IMR-90 (cell line): Measurements from ENCODE around the gene TMEM252. TPM values are rescaled to one million over a fixed set of nuclear protein-coding genes. Genes with fewer than 3 reads are reported as not detected.

Experiments
- ATAC-seq: fragments of 200-7000 bp; cut with Tn5 transposase; 2 replicates; pipeline ENCODE4 v1.9.1; 2020; ENCODE audit warnings: low read depth, mild to moderate bottlenecking, moderate library complexity
- BruUV-seq: library from RNA; stranded (reverse); fragments of 400-500 nt; replicated peaks from 2 replicates; lab custom pipeline; 2021; lab: Mats Ljungman, UMichigan
- CTCF ChIA-PET: fragments of 300-600 bp; formaldehyde crosslinking; extraction: SDS; loops from one replicate; lab custom pipeline; 2021; ENCODE audit warnings: antibody characterized with exemption; lab: Yijun Ruan, JAX
- POLR2A ChIA-PET: fragments of 300-600 bp; sonication (Branson Sonifier 250); formaldehyde crosslinking; loops from one replicate; lab custom pipeline; 2022; ENCODE audit warnings: antibody characterized with exemption; ENCODE audit not compliant: unreplicated experiment; lab: Charles Lee
- DNase-seq: peaks from one replicate; pipeline ENCODE4 v3.0.0; 2013
- H2AFZ ChIP-seq: replicated peaks from 2 replicates; pipeline ENCODE3; 2013; ENCODE audit warnings: low read length, mild to moderate bottlenecking; ENCODE audit not compliant: poor library complexity
- H2AK5ac ChIP-seq: 2 replicates; pipeline ENCODE4 v1.6.1; 2013; ENCODE audit warnings: low read depth, low read length, inconsistent platforms
- H2AK9ac ChIP-seq: replicated peaks from 2 replicates; pipeline ENCODE3; 2013; ENCODE audit warnings: mild to moderate bottlenecking, low read depth, low read length, moderate library complexity; ENCODE audit not compliant: poor library complexity
- H2BK120ac ChIP-seq: 2 replicates; pipeline ENCODE4 v1.6.1; 2013; ENCODE audit warnings: low read depth, low read length, inconsistent platforms
- H2BK15ac ChIP-seq: 3 replicates; pipeline ENCODE4 v1.6.1; 2013; ENCODE audit warnings: low read depth, low read length, inconsistent platforms
- H2BK20ac ChIP-seq: 2 replicates; pipeline ENCODE4 v1.6.1; 2013; ENCODE audit warnings: low read depth, mild to moderate bottlenecking, inconsistent platforms, low read length, moderate library complexity
- H2BK5ac ChIP-seq: 2 replicates; pipeline ENCODE4 v1.6.1; 2013; ENCODE audit warnings: mild to moderate bottlenecking, low read depth, low read length, inconsistent platforms; ENCODE audit not compliant: poor library complexity, severe bottlenecking
- H3K14ac ChIP-seq: replicated peaks from 2 replicates; pipeline ENCODE4 v1.6.1; 2013; ENCODE audit warnings: low read depth, low read length, inconsistent platforms
- H3K18ac ChIP-seq: 2 replicates; pipeline ENCODE4 v1.6.1; 2013; ENCODE audit warnings: low read depth, low read length, control low read depth
- H3K23ac ChIP-seq: 2 replicates; pipeline ENCODE4 v1.6.1; 2013; ENCODE audit warnings: low read depth, low read length, inconsistent platforms
- H3K27ac ChIP-seq: 2 replicates; pipeline ENCODE4 v1.5.1; 2013; ENCODE audit warnings: mild to moderate bottlenecking, control low read depth, low read length; ENCODE audit not compliant: insufficient read depth
- H3K27me3 ChIP-seq: 2 replicates; pipeline ENCODE4 v1.6.1; 2013; ENCODE audit warnings: low read length; ENCODE audit not compliant: control insufficient read depth, insufficient read depth
- H3K36me3 ChIP-seq: 2 replicates; pipeline ENCODE4 v1.6.1; 2013; ENCODE audit warnings: low read length, mixed read lengths; ENCODE audit not compliant: control insufficient read depth, insufficient read depth
- H3K4ac ChIP-seq: 2 replicates; pipeline ENCODE4 v1.6.1; 2013; ENCODE audit warnings: low read depth, low read length, inconsistent platforms
- H3K4me1 ChIP-seq: 2 replicates; pipeline ENCODE4 v1.6.1; 2013; ENCODE audit warnings: low read length, mixed read lengths; ENCODE audit not compliant: control insufficient read depth, insufficient read depth
- H3K4me2 ChIP-seq: 2 replicates; pipeline ENCODE4 v1.6.1; 2013; ENCODE audit warnings: low read depth, mild to moderate bottlenecking, control low read depth, low read length, moderate library complexity
- H3K4me3 ChIP-seq: 2 replicates; pipeline ENCODE4 v1.5.1; 2013; ENCODE audit warnings: low read depth, mild to moderate bottlenecking, control low read depth, low read length, moderate library complexity; ENCODE audit not compliant: insufficient read depth
- H3K56ac ChIP-seq: 2 replicates; pipeline ENCODE4 v1.6.1; 2013; ENCODE audit warnings: low read length, inconsistent platforms; ENCODE audit not compliant: insufficient read depth; ENCODE audit errors: extremely low read depth
- H3K79me1 ChIP-seq, 2 experiments: 2 replicates each; pipeline ENCODE4 v1.6.1; 2013; ENCODE audit warnings: low read length in 2 of 2, inconsistent platforms in 1 of 2, low read depth in 1 of 2
- H3K9ac ChIP-seq: 2 replicates; pipeline ENCODE4 v1.6.1; 2013; ENCODE audit warnings: low read depth, low read length, control low read depth
- H3K9me1 ChIP-seq: 2 replicates; pipeline ENCODE4 v1.6.1; 2013; ENCODE audit warnings: low read length, inconsistent platforms; ENCODE audit not compliant: insufficient read depth
- H3K9me3 ChIP-seq: 2 replicates; pipeline ENCODE4 v1.6.1; 2013; ENCODE audit warnings: low read length; ENCODE audit not compliant: control insufficient read depth, insufficient read depth
- H4K20me1 ChIP-seq: 2 replicates; pipeline ENCODE4 v1.6.1; 2013; ENCODE audit warnings: low read length, inconsistent platforms; ENCODE audit not compliant: insufficient read depth
- H4K5ac ChIP-seq: 2 replicates; pipeline ENCODE4 v1.6.1; 2013; ENCODE audit warnings: mild to moderate bottlenecking, low read depth, low read length, control low read depth
- H4K8ac ChIP-seq, 2 experiments: 2 replicates each; pipeline ENCODE4 v1.6.1; 2013; ENCODE audit warnings: low read depth in 2 of 2, low read length in 2 of 2, control low read depth in 1 of 2, inconsistent platforms in 1 of 2
- H4K91ac ChIP-seq: 2 replicates; pipeline ENCODE4 v1.6.1; 2013; ENCODE audit warnings: low read depth, low read length, inconsistent platforms; ENCODE audit not compliant: insufficient read depth
- CEBPB ChIP-seq: IDR thresholded peaks from 2 replicates; pipeline ENCODE4 v1.6.1; 2012; ENCODE audit warnings: low read depth, low read length, improper control_type of control experiment
- MAFK ChIP-seq: IDR thresholded peaks from 2 replicates; pipeline ENCODE4 v1.6.1; 2012; ENCODE audit warnings: low read depth, low read length, improper control_type of control experiment
- MAZ ChIP-seq: IDR thresholded peaks from 2 replicates; pipeline ENCODE4 v1.6.1; 2012; ENCODE audit warnings: low read depth, mild to moderate bottlenecking, low read length, improper control_type of control experiment, moderate library complexity, borderline replicate concordance
- NFE2L2 ChIP-seq: fragments of 150-350 bp; IDR thresholded peaks from 2 replicates; pipeline ENCODE4 v1.6.1; 2016; ENCODE audit warnings: low read depth, mild to moderate bottlenecking, low read length
- RFX5 ChIP-seq: IDR thresholded peaks from 2 replicates; pipeline ENCODE4 v1.8.0; 2012; ENCODE audit warnings: low read depth, mild to moderate bottlenecking, low read length, moderate library complexity
- SMC3 ChIP-seq: fragments of 150-350 bp; IDR thresholded peaks from 2 replicates; pipeline ENCODE4 v1.6.1; 2016; ENCODE audit warnings: low read depth, mild to moderate bottlenecking, antibody characterized with exemption, low read length, moderate library complexity
- WGBS, 2 experiments: methylation state at CpG; one replicate each; pipeline versions ENCODE4 v1.1.5 to v1.1.7; 2013; ENCODE audit warnings: missing lambda C conversion rate in 2 of 2; ENCODE audit not compliant: insufficient read length in 1 of 2; ENCODE audit errors: extremely low coverage in 2 of 2; 5-methylcytosine and 5-hydroxymethylcytosine counted together
- dilution Hi-C: fragments of 300-500 bp; cut with HindIII; formaldehyde crosslinking; loops from one replicate; pipeline ENCODE4 v1.14.3; 2018; ENCODE audit warnings: low sequenced_read_pairs; ENCODE audit not compliant: unreplicated experiment
- in situ Hi-C: fragments of 300-500 bp; cut with MboI; formaldehyde crosslinking; loops from 3 replicates; pipeline ENCODE4 v1.14.3; 2019; ENCODE audit warnings: low sequenced_read_pairs, inconsistent platforms, mixed read lengths
- intact Hi-C: fragments of 100-400 bp; cut with micrococcal nuclease; formaldehyde crosslinking; loops from 2 replicates; pipeline ENCODE4 v1.10.0; 2022
- polyA plus RNA-seq, 3 experiments: library from polyadenylated mRNA; depleted of rRNA; stranded (reverse); fragments of >200 nt; gene quantifications; 2 replicates each; pipeline ENCODE4 v1.2.3, GENCODE V29; 2012; ENCODE audit warnings: low replicate concordance in 1 of 3
- total RNA-seq: library from RNA; depleted of rRNA; stranded (reverse); fragments of >200 nt; gene quantifications from 2 replicates; pipeline ENCODE4 v1.2.3, GENCODE V29; 2012
- TF ChIP-seq, protein P1 (sequence below): conservative IDR thresholded peaks from 2 replicates; pipeline ENCODE4 v1.5.1; 2012; ENCODE audit warnings: mild to moderate bottlenecking, low read depth, low read length, improper control_type of control experiment

TMEM252 gene
- total and polyA plus RNA-seq, 2 of the 4 experiments (the other 2 are of a cell fraction): not detected

DNA sequence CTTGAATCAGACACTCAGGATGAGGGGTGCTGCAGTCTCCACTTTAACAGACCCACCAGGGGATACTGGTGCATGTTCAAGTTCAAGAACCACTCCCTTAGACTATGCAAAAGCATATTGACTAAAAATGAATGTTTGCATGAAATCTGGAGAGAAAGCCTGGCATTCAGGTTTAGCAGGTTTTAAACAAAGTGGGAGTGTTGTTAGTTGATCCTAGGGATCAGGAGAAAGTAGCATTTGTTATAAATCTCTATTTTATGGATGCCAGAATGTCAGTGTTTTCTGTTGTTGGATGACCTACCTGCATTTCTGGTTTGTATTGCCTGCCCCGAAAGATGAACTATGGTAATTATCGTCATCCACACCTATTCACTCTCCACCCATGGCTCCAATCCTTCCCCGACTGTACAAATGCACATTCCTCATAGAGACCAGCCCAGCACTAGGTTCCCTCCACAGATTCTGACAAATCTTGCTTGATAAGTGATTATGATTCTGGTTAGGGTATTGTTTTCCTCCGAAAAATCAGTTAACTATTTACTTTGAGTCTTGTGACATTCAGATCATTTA lies 17.2 kb downstream of the TMEM252 start:
- H3K9me3 ChIP-seq: no peaks in the 10 kb centered on the region
- H3K56ac ChIP-seq: no peak overlapping the region
- no peak overlapping the region for H4K8ac ChIP-seq
- no peaks in the 10 kb centered on the region for H4K20me1 ChIP-seq
- DNase-seq: no peak
- intact Hi-C loops: no loop called here
- H2AK9ac ChIP-seq: no peak overlapping the region
- TF ChIP-seq MAFK (no peak), SMC3 (no peak), MAZ (no peak), NFE2L2 (no peak), CEBPB (no peak), RFX5 (no peak)
- TF ChIP-seq, protein P1, sequence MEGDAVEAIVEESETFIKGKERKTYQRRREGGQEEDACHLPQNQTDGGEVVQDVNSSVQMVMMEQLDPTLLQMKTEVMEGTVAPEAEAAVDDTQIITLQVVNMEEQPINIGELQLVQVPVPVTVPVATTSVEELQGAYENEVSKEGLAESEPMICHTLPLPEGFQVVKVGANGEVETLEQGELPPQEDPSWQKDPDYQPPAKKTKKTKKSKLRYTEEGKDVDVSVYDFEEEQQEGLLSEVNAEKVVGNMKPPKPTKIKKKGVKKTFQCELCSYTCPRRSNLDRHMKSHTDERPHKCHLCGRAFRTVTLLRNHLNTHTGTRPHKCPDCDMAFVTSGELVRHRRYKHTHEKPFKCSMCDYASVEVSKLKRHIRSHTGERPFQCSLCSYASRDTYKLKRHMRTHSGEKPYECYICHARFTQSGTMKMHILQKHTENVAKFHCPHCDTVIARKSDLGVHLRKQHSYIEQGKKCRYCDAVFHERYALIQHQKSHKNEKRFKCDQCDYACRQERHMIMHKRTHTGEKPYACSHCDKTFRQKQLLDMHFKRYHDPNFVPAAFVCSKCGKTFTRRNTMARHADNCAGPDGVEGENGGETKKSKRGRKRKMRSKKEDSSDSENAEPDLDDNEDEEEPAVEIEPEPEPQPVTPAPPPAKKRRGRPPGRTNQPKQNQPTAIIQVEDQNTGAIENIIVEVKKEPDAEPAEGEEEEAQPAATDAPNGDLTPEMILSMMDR: no peak
- no peak overlapping the region for H3K4me3 ChIP-seq
- no peak overlapping the region for H2AK5ac ChIP-seq
- no peak overlapping the region for H2BK20ac ChIP-seq
- in situ Hi-C loops: no loop called here
- no peak overlapping the region for H2BK120ac ChIP-seq
- no peaks in the 10 kb centered on the region for H3K27me3 ChIP-seq
- H2AFZ ChIP-seq: no peak overlapping the region
- H2BK5ac ChIP-seq: no peak overlapping the region
- no peak overlapping the region for H3K4me2 ChIP-seq
- no peaks in the 10 kb centered on the region for H3K9me1 ChIP-seq
- no peaks in the 10 kb centered on the region for H3K79me1 ChIP-seq
- no TSS peak for BruUV-seq
- H4K91ac ChIP-seq: no peak overlapping the region
- WGBS, 2 experiments: no CpG with 5 or more reads among the region's 4 CpGs
- ATAC-seq: no peak
- dilution Hi-C loops: no loop called here
- H3K9ac ChIP-seq: no peak overlapping the region
- no peak overlapping the region for H3K18ac ChIP-seq
- H3K27ac ChIP-seq: no peak overlapping the region
- no peak overlapping the region for H4K5ac ChIP-seq
- no peaks in the 10 kb centered on the region for H3K36me3 ChIP-seq
- H3K4ac ChIP-seq: no peak overlapping the region
- H2BK15ac ChIP-seq: no peak overlapping the region
- H3K23ac ChIP-seq: no peak overlapping the region
- no peak overlapping the region for H3K14ac ChIP-seq
- CTCF ChIA-PET: no interaction called here
- H3K4me1 ChIP-seq: no peaks in the 10 kb centered on the region
- POLR2A ChIA-PET: no interaction called here
